B cell (primary cell): Measurements from ENCODE around the gene PAN3. TPM values are rescaled to one million over a fixed set of nuclear protein-coding genes. Genes with fewer than 3 reads are reported as not detected.

Source experiments
- ATAC-seq: fragments of 200-7000 bp; cut with Tn5 transposase; one replicate; pipeline ENCODE4 v1.10.0; 2021; ENCODE audit warnings: low read depth, mild to moderate bottlenecking, moderate number of reproducible peaks, moderate library complexity
- CTCF ChIA-PET: fragments of 350-600 bp; sonication (Branson Sonifier 250); formaldehyde crosslinking; loops from one replicate; lab custom pipeline; 2021; ENCODE audit warnings: antibody characterized with exemption, inconsistent platforms; lab: Charles Lee
- POLR2A ChIA-PET: fragments of 350-600 bp; sonication (Branson Sonifier 250); formaldehyde crosslinking; loops from one replicate; lab custom pipeline; 2021; ENCODE audit warnings: antibody characterized with exemption; lab: Charles Lee
- DNase-seq: peaks from one replicate; pipeline ENCODE4 v3.0.0; 2013
- H2AFZ ChIP-seq: 2 replicates; pipeline ENCODE4 v1.6.1; 2012; ENCODE audit warnings: mild to moderate bottlenecking, low read depth, low read length; ENCODE audit not compliant: insufficient read depth, poor library complexity, severe bottlenecking
- H3K27ac ChIP-seq, 2 donors: 1 replicate in 1 of 2; 2 replicates in 1 of 2; pipeline ENCODE4 v1.5.1; 2012 to 2013; ENCODE audit warnings: low read length in 2 of 2, mild to moderate bottlenecking in 2 of 2, moderate library complexity in 1 of 2
- H3K27me3 ChIP-seq, 4 experiments: fragments of 200-600 bp in 1 of 4; sonication (generic) in 1 of 4; replicated peaks in 1 of 4; 1 replicate in 2 of 4; 2 replicates in 2 of 4; pipeline versions ENCODE4 v1.6.1 to v1.7.0; 2013 to 2016; ENCODE audit warnings: low read length in 3 of 4, mild to moderate bottlenecking in 2 of 4, mixed read lengths in 1 of 4, moderate library complexity in 1 of 4; ENCODE audit not compliant: insufficient read depth in 4 of 4, control insufficient read depth in 3 of 4; ENCODE audit errors: control extremely low read depth in 1 of 4
- H3K36me3 ChIP-seq, 2 experiments: replicated peaks in 1 of 2; 1 replicate in 1 of 2; 2 replicates in 1 of 2; pipeline versions ENCODE4 v1.6.1 to v1.7.1; 2013; ENCODE audit warnings: low read length in 1 of 2; ENCODE audit not compliant: insufficient read depth in 2 of 2, control insufficient read depth in 1 of 2; ENCODE audit errors: control extremely low read depth in 1 of 2, extremely low read depth in 1 of 2
- H3K4me1 ChIP-seq, 2 donors: fragments of 200-600 bp in 1 of 2; sonication (generic) in 1 of 2; 1 replicate in 1 of 2; 2 replicates in 1 of 2; pipeline versions ENCODE4 v1.5.1 to v1.6.1; 2013 to 2017; ENCODE audit warnings: low read length in 2 of 2; ENCODE audit not compliant: control insufficient read depth in 2 of 2, insufficient read depth in 2 of 2
- H3K4me2 ChIP-seq: replicated peaks from 2 replicates; pipeline ENCODE3; 2012; ENCODE audit warnings: mild to moderate bottlenecking, low read depth, low read length; ENCODE audit not compliant: poor library complexity, severe bottlenecking
- H3K4me3 ChIP-seq, 5 experiments: fragments of 200-600 bp in 1 of 5; sonication (generic) in 1 of 5; 1 replicate in 3 of 5; 2 replicates in 2 of 5; pipeline versions ENCODE4 v1.5.1 to v1.7.0; 2011 to 2016; ENCODE audit warnings: low read length in 4 of 5, mild to moderate bottlenecking in 4 of 5, low read depth in 2 of 5, control low read depth in 1 of 5, moderate library complexity in 1 of 5; ENCODE audit not compliant: insufficient read depth in 1 of 5; ENCODE audit errors: control extremely low read depth in 1 of 5, extremely low read depth in 1 of 5
- H3K79me2 ChIP-seq: fragments of 200-600 bp; sonication (generic); one replicate; pipeline ENCODE4 v1.6.0; 2016; ENCODE audit warnings: low read length; ENCODE audit not compliant: control insufficient read depth, insufficient read depth
- H3K9ac ChIP-seq: fragments of 200-600 bp; sonication (generic); 2 replicates; pipeline ENCODE4 v1.6.1; 2017; ENCODE audit warnings: mild to moderate bottlenecking, low read length, moderate library complexity
- H3K9me3 ChIP-seq, 3 donors: one replicate each; pipeline versions ENCODE4 v1.6.1 to v1.7.1; 2013; ENCODE audit warnings: low read length in 2 of 3; ENCODE audit not compliant: control insufficient read depth in 2 of 3, insufficient read depth in 1 of 3; ENCODE audit errors: control extremely low read depth in 1 of 3
- H4K20me1 ChIP-seq: 2 replicates; pipeline ENCODE4 v1.6.0; 2012; ENCODE audit warnings: mild to moderate bottlenecking, low read length; ENCODE audit not compliant: insufficient read depth, control insufficient read depth, poor library complexity, severe bottlenecking
- H3K27ac Mint-ChIP-seq: one replicate; pipeline ENCODE4 v1.8.0; 2021; ENCODE audit warnings: mixed read lengths
- H3K27me3 Mint-ChIP-seq: one replicate; pipeline ENCODE4 v1.8.0; 2021; ENCODE audit warnings: mixed read lengths
- H3K4me1 Mint-ChIP-seq: one replicate; pipeline ENCODE4 v1.8.0; 2021; ENCODE audit warnings: mixed read lengths
- H3K4me3 Mint-ChIP-seq: one replicate; pipeline ENCODE4 v1.8.0; 2021; ENCODE audit warnings: mixed read lengths
- H3K9me3 Mint-ChIP-seq: one replicate; pipeline ENCODE4 v1.8.0; 2022; ENCODE audit warnings: mixed read lengths; ENCODE audit not compliant: insufficient read depth
- CTCF ChIP-seq: fragments of 200-600 bp; IDR thresholded peaks from one replicate; pipeline ENCODE4 v1.8.0; 2022; ENCODE audit warnings: antibody characterized with exemption, mild to moderate bottlenecking
- EZH2 ChIP-seq: IDR thresholded peaks from 2 replicates; pipeline ENCODE4 v1.6.1; 2012; ENCODE audit warnings: borderline replicate concordance, low read depth, mild to moderate bottlenecking, moderate library complexity, low read length; ENCODE audit not compliant: insufficient read depth, poor library complexity, severe bottlenecking
- intact Hi-C: fragments of 100-400 bp; cut with micrococcal nuclease; formaldehyde crosslinking; loops from one replicate; pipeline ENCODE4 v1.10.0; 2022
- polyA plus RNA-seq: library from polyadenylated mRNA; depleted of rRNA; stranded (reverse); fragments of >200 nt; gene quantifications from 2 replicates; pipeline ENCODE4 v1.2.3, GENCODE V29; 2012
- total RNA-seq, 2 donors: library from RNA; stranded (reverse); fragments of 120-200 nt in 1 of 2; gene quantifications; 1 replicate in 1 of 2; 2 replicates in 1 of 2; pipeline versions ENCODE4 v1.2.3 to v1.2.4, GENCODE V29; 2013 to 2022

The PAN3 gene
- total and polyA plus RNA-seq, 2 donors (not counting 1 experiment from before 2014, with no cell fraction given), result 23.4 to 117 TPM

GRCh38 chr13:28128030-28128429 is 10.3 kb upstream of the PAN3 start:
- POLR2A ChIA-PET, result no interaction called here

GRCh38 chr13:28128926-28129325 is 9.4 kb upstream of the PAN3 start:
- Histone ChIP-seq H3K4me2 (no peak overlapping the region), H3K27ac (no peak overlapping the region), H4K20me1 (no peaks in the 10 kb centered on the region), H3K4me3 (no peak overlapping the region), H3K27me3 (no peaks in the 10 kb centered on the region), H3K9me3 (no peaks in the 10 kb centered on the region), H3K79me2 (no peaks in the 10 kb centered on the region), H2AFZ (no peak overlapping the region), H3K36me3 (no peaks in the 10 kb centered on the region), H3K9ac (no peak overlapping the region), H3K4me1 (no peaks in the 10 kb centered on the region)
- Mint-ChIP-seq H3K27ac (no peak overlapping the region), H3K4me1 (peaks cover 9% of the 10 kb centered on the region), H3K9me3 (no peaks in the 10 kb centered on the region), H3K4me3 (no peak overlapping the region), H3K27me3 (no peaks in the 10 kb centered on the region)
- POLR2A ChIA-PET, result interaction anchor here (1.0 kb wide), 1 partner anchor 10 kb away, joined by 3 read pairs; the partner anchor contains the start of gene PAN3
- CTCF ChIA-PET, result no interaction called here
- intact Hi-C loops, result no loop called here
- TF ChIP-seq CTCF (no peak), EZH2 (no peak)
- DNase-seq (no peak), ATAC-seq (no peak)

More at GRCh38 chr13:28128030-28128429, 10.3 kb upstream of the PAN3 start:
- TF ChIP-seq CTCF (no peak), EZH2 (no peak)
- H3K27ac Mint-ChIP-seq, result no peak overlapping the region
- no peaks in the 10 kb centered on the region for H3K9me3 Mint-ChIP-seq
- ATAC-seq, result no peak
- CTCF ChIA-PET, result no interaction called here
- no peaks in the 10 kb centered on the region for H3K27me3 Mint-ChIP-seq
- Histone ChIP-seq H3K4me1 (no peaks in the 10 kb centered on the region), H3K79me2 (no peaks in the 10 kb centered on the region), H3K27me3 (no peaks in the 10 kb centered on the region), H3K27ac (no peak overlapping the region), H3K36me3 (no peaks in the 10 kb centered on the region), H3K4me3 (no peak overlapping the region), H3K4me2 (no peak overlapping the region), H2AFZ (no peak overlapping the region), H3K9ac (no peak overlapping the region), H3K9me3 (no peaks in the 10 kb centered on the region), H4K20me1 (no peaks in the 10 kb centered on the region)
- no peak overlapping the region for H3K4me3 Mint-ChIP-seq
- intact Hi-C loops, result no loop called here
- DNase-seq, result no peak
- H3K4me1 Mint-ChIP-seq, result peaks cover 9% of the 10 kb centered on the region
